HEK293 (cell line): Measurements from ENCODE around the gene TMEM239.

ENCODE experiments used
- CTCF ChIA-PET: fragments of 350-600 bp; formaldehyde crosslinking; extraction: SDS; loops from one replicate; lab custom pipeline; 2021; ENCODE audit warnings: antibody characterized with exemption; lab: Yijun Ruan, JAX
- POLR2A ChIA-PET: fragments of 300-600 bp; formaldehyde crosslinking; extraction: SDS; loops from one replicate; lab custom pipeline; 2020; ENCODE audit warnings: antibody characterized with exemption, inconsistent platforms; lab: Yijun Ruan, JAX
- H3K27ac ChIP-seq: fragments of 200-500 bp; sonication (Bioruptor generic); 2 replicates; pipeline ENCODE4 v1.5.1; 2014; ENCODE audit warnings: low read depth, low read length, control low read depth, inconsistent platforms; ENCODE audit errors: extremely low read depth
- H3K36me3 ChIP-seq, 2 experiments: fragments of 200-500 bp in 1 of 2; sonication (Bioruptor generic) in 1 of 2; 1 replicate in 1 of 2; 2 replicates in 1 of 2; pipeline ENCODE4 v1.5.1; 2014 to 2017; ENCODE audit warnings: inconsistent platforms in 2 of 2, low read length in 2 of 2; ENCODE audit not compliant: control insufficient read depth in 2 of 2, insufficient read depth in 1 of 2
- H3K4me1 ChIP-seq: fragments of 200-500 bp; sonication (Bioruptor generic); 2 replicates; pipeline ENCODE4 v1.5.1; 2014; ENCODE audit warnings: mild to moderate bottlenecking, low read length, inconsistent platforms; ENCODE audit not compliant: control insufficient read depth, insufficient read depth
- H3K4me3 ChIP-seq: 2 replicates; pipeline ENCODE4 v1.5.1; 2011; ENCODE audit warnings: low read depth, mild to moderate bottlenecking, control low read depth, low read length, moderate library complexity
- H3K9me3 ChIP-seq: fragments of 200-500 bp; sonication (Bioruptor generic); 2 replicates; pipeline ENCODE4 v1.5.1; 2014; ENCODE audit warnings: low read depth, low read length, inconsistent platforms; ENCODE audit not compliant: control insufficient read depth, insufficient read depth
- GLIS2 ChIP-seq: fragments of 450-650 bp; formaldehyde crosslinking; IDR thresholded peaks from 2 replicates; pipeline ENCODE4 v1.5.1; 2016; ENCODE audit warnings: missing biosample characterization, missing genetic modification characterization
- MYNN ChIP-seq: fragments of 450-650 bp; formaldehyde crosslinking; IDR thresholded peaks from 2 replicates; pipeline ENCODE4 v1.5.1; 2016; ENCODE audit warnings: missing biosample characterization, missing genetic modification characterization, borderline replicate concordance
- PRDM1 ChIP-seq: fragments of 450-650 bp; formaldehyde crosslinking; IDR thresholded peaks from 2 replicates; pipeline ENCODE4; 2016; ENCODE audit warnings: missing biosample characterization, missing genetic modification characterization
- TCF7L2 ChIP-seq: IDR thresholded peaks from 2 replicates; pipeline ENCODE4 v1.6.1; 2011; ENCODE audit warnings: low read depth, mild to moderate bottlenecking, inconsistent platforms, low read length, moderate library complexity, borderline replicate concordance
- ZBTB17 ChIP-seq: fragments of 450-650 bp; formaldehyde crosslinking; IDR thresholded peaks from 2 replicates; pipeline ENCODE4 v1.5.1; 2016; ENCODE audit warnings: missing biosample characterization, missing genetic modification characterization
- ZBTB7A ChIP-seq: fragments of 450-650 bp; formaldehyde crosslinking; IDR thresholded peaks from 2 replicates; pipeline ENCODE4 v1.5.1; 2016; ENCODE audit warnings: low read depth, missing biosample characterization, missing genetic modification characterization
- ZBTB8A ChIP-seq: fragments of 450-650 bp; formaldehyde crosslinking; IDR thresholded peaks from 2 replicates; pipeline ENCODE4 v1.5.1; 2016; ENCODE audit warnings: missing biosample characterization, missing genetic modification characterization
- ZFP69B ChIP-seq: fragments of 450-650 bp; formaldehyde crosslinking; IDR thresholded peaks from 2 replicates; pipeline ENCODE4 v1.5.1; 2016; ENCODE audit warnings: missing biosample characterization, missing genetic modification characterization
- ZNF146 ChIP-seq: fragments of 450-650 bp; formaldehyde crosslinking; IDR thresholded peaks from 2 replicates; pipeline ENCODE4 v1.5.1; 2016; ENCODE audit warnings: missing biosample characterization, missing genetic modification characterization
- ZNF19 ChIP-seq: fragments of 450-650 bp; formaldehyde crosslinking; IDR thresholded peaks from 2 replicates; pipeline ENCODE4; 2016; ENCODE audit warnings: missing biosample characterization, missing genetic modification characterization, low read depth
- ZNF248 ChIP-seq: fragments of 450-650 bp; formaldehyde crosslinking; IDR thresholded peaks from 2 replicates; pipeline ENCODE4 v1.5.1; 2017; ENCODE audit warnings: missing biosample characterization, missing genetic modification characterization
- ZNF266 ChIP-seq: fragments of 450-650 bp; formaldehyde crosslinking; IDR thresholded peaks from 2 replicates; pipeline ENCODE4 v1.5.1; 2016; ENCODE audit warnings: missing biosample characterization, missing genetic modification characterization, low read depth
- ZNF335 ChIP-seq: fragments of 450-650 bp; formaldehyde crosslinking; conservative IDR thresholded peaks from 2 replicates; pipeline ENCODE4 v1.5.1; 2016; ENCODE audit warnings: missing biosample characterization, missing genetic modification characterization
- ZNF354C ChIP-seq: fragments of 450-650 bp; formaldehyde crosslinking; IDR thresholded peaks from 2 replicates; pipeline ENCODE4 v1.5.1; 2016; ENCODE audit warnings: missing biosample characterization, missing genetic modification characterization, low read depth, borderline replicate concordance
- ZNF433 ChIP-seq: fragments of 450-650 bp; formaldehyde crosslinking; IDR thresholded peaks from 2 replicates; pipeline ENCODE4 v1.5.1; 2016; ENCODE audit warnings: missing biosample characterization, missing genetic modification characterization, low read depth
- ZNF555 ChIP-seq: fragments of 450-650 bp; formaldehyde crosslinking; conservative IDR thresholded peaks from 2 replicates; pipeline ENCODE4 v1.5.1; 2017; ENCODE audit warnings: missing biosample characterization, mild to moderate bottlenecking, missing genetic modification characterization, inconsistent platforms
- ZNF600 ChIP-seq: fragments of 450-650 bp; formaldehyde crosslinking; IDR thresholded peaks from 2 replicates; pipeline ENCODE4 v1.5.1; 2016; ENCODE audit warnings: missing biosample characterization, missing genetic modification characterization
- ZNF629 ChIP-seq: fragments of 450-650 bp; formaldehyde crosslinking; IDR thresholded peaks from 2 replicates; pipeline ENCODE4 v1.5.1; 2017; ENCODE audit warnings: missing biosample characterization, missing genetic modification characterization
- ZNF654 ChIP-seq: fragments of 450-650 bp; formaldehyde crosslinking; IDR thresholded peaks from 2 replicates; pipeline ENCODE4 v1.5.1; 2016; ENCODE audit warnings: low read depth, missing biosample characterization, missing genetic modification characterization
- ZNF658 ChIP-seq: fragments of 450-650 bp; formaldehyde crosslinking; IDR thresholded peaks from 2 replicates; pipeline ENCODE4; 2016; ENCODE audit warnings: missing biosample characterization, missing genetic modification characterization
- ZNF792 ChIP-seq: fragments of 450-650 bp; formaldehyde crosslinking; IDR thresholded peaks from 2 replicates; pipeline ENCODE4 v1.5.1; 2016; ENCODE audit warnings: missing biosample characterization, missing genetic modification characterization
- TF ChIP-seq, protein P1 (sequence below): fragments of 450-650 bp; formaldehyde crosslinking; IDR thresholded peaks from 2 replicates; pipeline ENCODE4 v1.5.1; 2016; ENCODE audit warnings: missing biosample characterization, missing genetic modification characterization, borderline replicate concordance
- TF ChIP-seq, protein P2 (sequence below): fragments of 450-650 bp; formaldehyde crosslinking; IDR thresholded peaks from 2 replicates; pipeline ENCODE4 v1.5.1; 2016; ENCODE audit warnings: missing biosample characterization, missing genetic modification characterization
- TF ChIP-seq, protein P3 (sequence below): fragments of 450-650 bp; formaldehyde crosslinking; IDR thresholded peaks from 2 replicates; pipeline ENCODE4 v1.5.1; 2016; ENCODE audit warnings: missing biosample characterization, missing genetic modification characterization, borderline replicate concordance

TMEM239 gene

DNA sequence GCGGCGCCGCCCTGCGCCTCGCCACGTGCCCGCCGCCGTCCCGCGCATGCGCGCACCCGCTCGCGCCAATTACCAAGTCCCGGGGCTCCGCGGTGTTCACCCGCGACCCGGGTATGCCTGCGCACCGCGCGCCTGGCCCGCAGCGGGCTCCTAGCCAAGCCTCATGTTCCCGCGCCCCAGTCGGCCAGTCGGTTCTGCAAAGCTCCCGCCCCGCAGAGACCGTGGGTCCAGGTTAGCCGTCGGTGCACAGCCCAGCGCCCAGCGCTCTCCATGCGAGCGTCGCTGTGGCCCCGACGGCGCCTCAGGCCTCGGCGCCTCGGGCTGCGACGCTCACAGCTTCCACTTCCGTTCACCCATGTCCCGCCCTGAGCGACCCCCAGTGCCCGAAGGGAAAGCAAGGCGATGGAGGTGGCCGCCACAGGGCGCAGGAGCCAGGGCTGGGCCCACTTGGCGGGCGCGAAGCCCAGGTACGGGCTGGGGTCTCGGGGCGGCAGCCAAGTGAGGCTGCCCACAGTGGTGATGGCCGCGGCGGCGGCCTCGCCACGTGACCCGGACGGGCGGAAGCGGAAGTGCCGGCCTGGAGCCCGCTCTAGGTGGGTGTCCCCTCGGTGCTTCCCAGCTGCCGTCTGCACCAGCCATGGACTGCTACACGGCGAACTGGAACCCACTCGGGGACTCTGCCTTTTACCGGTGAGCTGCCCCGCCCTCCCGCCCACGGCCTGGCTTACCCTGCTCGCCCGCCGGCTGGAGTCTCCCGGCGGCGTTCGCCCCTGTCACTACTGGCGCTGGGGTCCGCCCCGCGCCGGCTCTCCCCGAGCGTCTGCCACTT lies 24.2 kb downstream of the TMEM239 start, which contains the start of the genes PCED1A and VPS16:
Gene PCED1A, minus strand, starts transcription at position 518 of the 829 bp plus-strand sequence. CDS start 743 bp downstream, outside the sequence.
Gene VPS16, plus strand, starts transcription at position 608 of the 829 bp plus-strand sequence. Its CDS starts 30 bp downstream, at position 638.
- ChIA-PET CTCF (interaction anchor here (0.6 to 1.5 kb wide), 3 partner anchors 12 to 349 kb away, joined by 3 to 9 read pairs (median 3); no protein-coding TSS in a partner anchor), POLR2A (interaction anchor here (0.6 to 1.4 kb wide), 6 partner anchors 8 to 33 kb away, joined by 3 to 7 read pairs (median 4); partner anchors contain the start of genes C20orf141 and PTPRA)
- H3K27ac ChIP-seq = peak within 1 kb of the TSS; percentile 92
- no peak for TF ChIP-seq ZNF433 (tag by site-specific recombination)
- TF ChIP-seq, protein P1, sequence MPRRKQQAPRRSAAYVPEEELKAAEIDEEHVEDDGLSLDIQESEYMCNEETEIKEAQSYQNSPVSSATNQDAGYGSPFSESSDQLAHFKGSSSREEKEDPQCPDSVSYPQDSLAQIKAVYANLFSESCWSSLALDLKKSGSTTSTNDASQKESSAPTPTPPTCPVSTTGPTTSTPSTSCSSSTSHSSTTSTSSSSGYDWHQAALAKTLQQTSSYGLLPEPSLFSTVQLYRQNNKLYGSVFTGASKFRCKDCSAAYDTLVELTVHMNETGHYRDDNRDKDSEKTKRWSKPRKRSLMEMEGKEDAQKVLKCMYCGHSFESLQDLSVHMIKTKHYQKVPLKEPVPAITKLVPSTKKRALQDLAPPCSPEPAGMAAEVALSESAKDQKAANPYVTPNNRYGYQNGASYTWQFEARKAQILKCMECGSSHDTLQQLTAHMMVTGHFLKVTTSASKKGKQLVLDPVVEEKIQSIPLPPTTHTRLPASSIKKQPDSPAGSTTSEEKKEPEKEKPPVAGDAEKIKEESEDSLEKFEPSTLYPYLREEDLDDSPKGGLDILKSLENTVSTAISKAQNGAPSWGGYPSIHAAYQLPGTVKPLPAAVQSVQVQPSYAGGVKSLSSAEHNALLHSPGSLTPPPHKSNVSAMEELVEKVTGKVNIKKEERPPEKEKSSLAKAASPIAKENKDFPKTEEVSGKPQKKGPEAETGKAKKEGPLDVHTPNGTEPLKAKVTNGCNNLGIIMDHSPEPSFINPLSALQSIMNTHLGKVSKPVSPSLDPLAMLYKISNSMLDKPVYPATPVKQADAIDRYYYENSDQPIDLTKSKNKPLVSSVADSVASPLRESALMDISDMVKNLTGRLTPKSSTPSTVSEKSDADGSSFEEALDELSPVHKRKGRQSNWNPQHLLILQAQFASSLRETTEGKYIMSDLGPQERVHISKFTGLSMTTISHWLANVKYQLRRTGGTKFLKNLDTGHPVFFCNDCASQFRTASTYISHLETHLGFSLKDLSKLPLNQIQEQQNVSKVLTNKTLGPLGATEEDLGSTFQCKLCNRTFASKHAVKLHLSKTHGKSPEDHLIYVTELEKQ (tag by site-specific recombination) = no peak
- peak; percentile 49 for TF ChIP-seq ZNF629 (tag by site-specific recombination)
- no peak for TF ChIP-seq ZNF792 (tag by site-specific recombination)
- TF ChIP-seq ZNF146 (tag by site-specific recombination) = 0 out of 2 replicates have a peak, but pooled peaks have one; percentile 3
- no peak for TF ChIP-seq PRDM1 (tag by site-specific recombination)
- no peak for TF ChIP-seq TCF7L2
- TF ChIP-seq ZNF248 (tag by site-specific recombination) = no peak
- TF ChIP-seq ZBTB17 (tag by site-specific recombination) = peak; percentile 40; the same call in 1 of the 2 replicates
- no peak for TF ChIP-seq MYNN
- no peak for TF ChIP-seq ZNF335
- no peak for TF ChIP-seq ZNF19
- peak; percentile 64 for TF ChIP-seq ZFP69B
- TF ChIP-seq, protein P2, sequence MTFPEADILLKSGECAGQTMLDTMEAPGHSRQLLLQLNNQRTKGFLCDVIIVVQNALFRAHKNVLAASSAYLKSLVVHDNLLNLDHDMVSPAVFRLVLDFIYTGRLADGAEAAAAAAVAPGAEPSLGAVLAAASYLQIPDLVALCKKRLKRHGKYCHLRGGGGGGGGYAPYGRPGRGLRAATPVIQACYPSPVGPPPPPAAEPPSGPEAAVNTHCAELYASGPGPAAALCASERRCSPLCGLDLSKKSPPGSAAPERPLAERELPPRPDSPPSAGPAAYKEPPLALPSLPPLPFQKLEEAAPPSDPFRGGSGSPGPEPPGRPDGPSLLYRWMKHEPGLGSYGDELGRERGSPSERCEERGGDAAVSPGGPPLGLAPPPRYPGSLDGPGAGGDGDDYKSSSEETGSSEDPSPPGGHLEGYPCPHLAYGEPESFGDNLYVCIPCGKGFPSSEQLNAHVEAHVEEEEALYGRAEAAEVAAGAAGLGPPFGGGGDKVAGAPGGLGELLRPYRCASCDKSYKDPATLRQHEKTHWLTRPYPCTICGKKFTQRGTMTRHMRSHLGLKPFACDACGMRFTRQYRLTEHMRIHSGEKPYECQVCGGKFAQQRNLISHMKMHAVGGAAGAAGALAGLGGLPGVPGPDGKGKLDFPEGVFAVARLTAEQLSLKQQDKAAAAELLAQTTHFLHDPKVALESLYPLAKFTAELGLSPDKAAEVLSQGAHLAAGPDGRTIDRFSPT (tag by site-specific recombination) = no peak; the same call in 1 of the 2 replicates
- peak; percentile 99 for TF ChIP-seq ZBTB8A (tag by site-specific recombination)
- no peak for TF ChIP-seq ZBTB7A (tag by site-specific recombination)
- TF ChIP-seq GLIS2 (tag by site-specific recombination) = no peak; the same call in 1 of the 2 replicates
- no peak for TF ChIP-seq ZNF658 (tag by site-specific recombination)
- TF ChIP-seq ZNF266 (tag by site-specific recombination) = no peak
- no peak for TF ChIP-seq ZNF354C (tag by site-specific recombination)
- TF ChIP-seq ZNF555 (tag by site-specific recombination) = no peak
- TF ChIP-seq ZNF654 (tag by site-specific recombination) = no peak
- TF ChIP-seq, protein P3, sequence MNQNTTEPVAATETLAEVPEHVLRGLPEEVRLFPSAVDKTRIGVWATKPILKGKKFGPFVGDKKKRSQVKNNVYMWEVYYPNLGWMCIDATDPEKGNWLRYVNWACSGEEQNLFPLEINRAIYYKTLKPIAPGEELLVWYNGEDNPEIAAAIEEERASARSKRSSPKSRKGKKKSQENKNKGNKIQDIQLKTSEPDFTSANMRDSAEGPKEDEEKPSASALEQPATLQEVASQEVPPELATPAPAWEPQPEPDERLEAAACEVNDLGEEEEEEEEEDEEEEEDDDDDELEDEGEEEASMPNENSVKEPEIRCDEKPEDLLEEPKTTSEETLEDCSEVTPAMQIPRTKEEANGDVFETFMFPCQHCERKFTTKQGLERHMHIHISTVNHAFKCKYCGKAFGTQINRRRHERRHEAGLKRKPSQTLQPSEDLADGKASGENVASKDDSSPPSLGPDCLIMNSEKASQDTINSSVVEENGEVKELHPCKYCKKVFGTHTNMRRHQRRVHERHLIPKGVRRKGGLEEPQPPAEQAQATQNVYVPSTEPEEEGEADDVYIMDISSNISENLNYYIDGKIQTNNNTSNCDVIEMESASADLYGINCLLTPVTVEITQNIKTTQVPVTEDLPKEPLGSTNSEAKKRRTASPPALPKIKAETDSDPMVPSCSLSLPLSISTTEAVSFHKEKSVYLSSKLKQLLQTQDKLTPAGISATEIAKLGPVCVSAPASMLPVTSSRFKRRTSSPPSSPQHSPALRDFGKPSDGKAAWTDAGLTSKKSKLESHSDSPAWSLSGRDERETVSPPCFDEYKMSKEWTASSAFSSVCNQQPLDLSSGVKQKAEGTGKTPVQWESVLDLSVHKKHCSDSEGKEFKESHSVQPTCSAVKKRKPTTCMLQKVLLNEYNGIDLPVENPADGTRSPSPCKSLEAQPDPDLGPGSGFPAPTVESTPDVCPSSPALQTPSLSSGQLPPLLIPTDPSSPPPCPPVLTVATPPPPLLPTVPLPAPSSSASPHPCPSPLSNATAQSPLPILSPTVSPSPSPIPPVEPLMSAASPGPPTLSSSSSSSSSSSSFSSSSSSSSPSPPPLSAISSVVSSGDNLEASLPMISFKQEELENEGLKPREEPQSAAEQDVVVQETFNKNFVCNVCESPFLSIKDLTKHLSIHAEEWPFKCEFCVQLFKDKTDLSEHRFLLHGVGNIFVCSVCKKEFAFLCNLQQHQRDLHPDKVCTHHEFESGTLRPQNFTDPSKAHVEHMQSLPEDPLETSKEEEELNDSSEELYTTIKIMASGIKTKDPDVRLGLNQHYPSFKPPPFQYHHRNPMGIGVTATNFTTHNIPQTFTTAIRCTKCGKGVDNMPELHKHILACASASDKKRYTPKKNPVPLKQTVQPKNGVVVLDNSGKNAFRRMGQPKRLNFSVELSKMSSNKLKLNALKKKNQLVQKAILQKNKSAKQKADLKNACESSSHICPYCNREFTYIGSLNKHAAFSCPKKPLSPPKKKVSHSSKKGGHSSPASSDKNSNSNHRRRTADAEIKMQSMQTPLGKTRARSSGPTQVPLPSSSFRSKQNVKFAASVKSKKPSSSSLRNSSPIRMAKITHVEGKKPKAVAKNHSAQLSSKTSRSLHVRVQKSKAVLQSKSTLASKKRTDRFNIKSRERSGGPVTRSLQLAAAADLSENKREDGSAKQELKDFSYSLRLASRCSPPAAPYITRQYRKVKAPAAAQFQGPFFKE (tag by site-specific recombination) = no peak
- no peak for TF ChIP-seq ZNF600 (tag by site-specific recombination)

More for the DNA sequence above, 24.2 kb downstream of the TMEM239 start, which contains the start of the genes PCED1A and VPS16:
- peaks cover 6% of the 10 kb centered on the region; the same call in 1 of the 2 replicates for H3K4me1 ChIP-seq
- H3K9me3 ChIP-seq = no peaks in the 10 kb centered on the region
- peak within 1 kb of the TSS; percentile 71 for H3K4me3 ChIP-seq
- peaks cover 0 to 48% of the 10 kb centered on the region in 2 experiments; a peak in 2 of 3 replicates for H3K36me3 ChIP-seq
